PC-3 (cell line): Measurements from ENCODE around the gene FAM13A.
"Not testable (repeated sequence)": the region's sequence is repeated elsewhere in the genome, so short reads cannot be mapped to it uniquely, and the experiment has no call there.

Experiments
- EZH2 ChIP-seq: fragments of 300-600 bp; sonication (generic); IDR thresholded peaks from one replicate; pipeline ENCODE4 v1.6.1; 2017; ENCODE audit warnings: antibody characterized with exemption, mild to moderate bottlenecking, low read length; ENCODE audit not compliant: unreplicated experiment
- TF ChIP-seq, protein P1 (sequence below): fragments of 300-600 bp; sonication (generic); conservative IDR thresholded peaks from 2 replicates; pipeline ENCODE4 v1.5.1; 2017; ENCODE audit warnings: antibody characterized with exemption, low read depth, mild to moderate bottlenecking, low read length

DNA sequence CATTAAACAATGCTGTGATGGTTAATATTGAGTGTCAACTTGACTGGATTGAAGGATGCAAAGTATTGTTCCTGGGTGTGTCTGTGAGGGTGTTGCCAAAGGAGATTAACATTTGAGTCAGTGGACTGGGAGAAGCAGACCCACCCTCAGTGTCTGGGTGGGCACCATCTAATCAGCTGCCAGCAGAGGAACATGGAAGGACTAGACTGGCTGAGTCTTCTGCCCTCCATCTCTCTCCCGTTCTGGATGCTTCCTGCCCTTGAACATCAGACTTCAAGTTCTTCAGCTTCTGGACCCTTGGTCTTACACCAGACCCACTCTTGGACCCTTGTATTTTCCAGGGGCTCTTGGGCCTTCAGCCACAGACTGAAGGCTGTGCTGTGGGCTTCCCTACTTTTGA lies 61.7 kb downstream of the FAM13A start:
- not testable (repeated sequence) for TF ChIP-seq EZH2
- TF ChIP-seq, protein P1, sequence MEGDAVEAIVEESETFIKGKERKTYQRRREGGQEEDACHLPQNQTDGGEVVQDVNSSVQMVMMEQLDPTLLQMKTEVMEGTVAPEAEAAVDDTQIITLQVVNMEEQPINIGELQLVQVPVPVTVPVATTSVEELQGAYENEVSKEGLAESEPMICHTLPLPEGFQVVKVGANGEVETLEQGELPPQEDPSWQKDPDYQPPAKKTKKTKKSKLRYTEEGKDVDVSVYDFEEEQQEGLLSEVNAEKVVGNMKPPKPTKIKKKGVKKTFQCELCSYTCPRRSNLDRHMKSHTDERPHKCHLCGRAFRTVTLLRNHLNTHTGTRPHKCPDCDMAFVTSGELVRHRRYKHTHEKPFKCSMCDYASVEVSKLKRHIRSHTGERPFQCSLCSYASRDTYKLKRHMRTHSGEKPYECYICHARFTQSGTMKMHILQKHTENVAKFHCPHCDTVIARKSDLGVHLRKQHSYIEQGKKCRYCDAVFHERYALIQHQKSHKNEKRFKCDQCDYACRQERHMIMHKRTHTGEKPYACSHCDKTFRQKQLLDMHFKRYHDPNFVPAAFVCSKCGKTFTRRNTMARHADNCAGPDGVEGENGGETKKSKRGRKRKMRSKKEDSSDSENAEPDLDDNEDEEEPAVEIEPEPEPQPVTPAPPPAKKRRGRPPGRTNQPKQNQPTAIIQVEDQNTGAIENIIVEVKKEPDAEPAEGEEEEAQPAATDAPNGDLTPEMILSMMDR = not testable (repeated sequence)
